ENCODE results near the gene ZNF879.

ZNF879 gene

GRCh38 chr5:179023528-179024189 is at the start of gene ZNF879:
Gene ZNF879, plus strand, starts transcription at chr5:179023804. Its CDS starts 1,201 bp downstream, at chr5:179025005.
- DNase-seq (ENCODE audit: low read depth, low spot score), result peak; percentile 84

GRCh38 chr5:178981381-178981780 is 42.2 kb upstream of the ZNF879 start:
- no peak for DNase-seq (ENCODE audit: low read depth, low spot score)

- DNase-seq (ENCODE audit: low read depth, low spot score), result no peak
Observed at GRCh38 chr5:178982941-178983340, 40.7 kb upstream of the ZNF879 start.

GRCh38 chr5:178983728-178984127 is 39.9 kb upstream of the ZNF879 start:
- no peak for DNase-seq (ENCODE audit: low read depth, low spot score)

- DNase-seq (ENCODE audit: low read depth, low spot score), result no peak
Observed at GRCh38 chr5:178984145-178985072, 39.2 kb upstream of the ZNF879 start.

GRCh38 chr5:178986326-178986960 is 37.2 kb upstream of the ZNF879 start:
- no peak for DNase-seq (ENCODE audit: low read depth, low spot score)

- DNase-seq (ENCODE audit: low read depth, low spot score), result no peak
Observed at GRCh38 chr5:178988436-178989220, 35.0 kb upstream of the ZNF879 start.

- no peak for DNase-seq (ENCODE audit: low read depth, low spot score)
Observed at GRCh38 chr5:178989311-178989710, 34.3 kb upstream of the ZNF879 start.

- no peak for DNase-seq (ENCODE audit: low read depth, low spot score)
Observed at GRCh38 chr5:178990491-178990890, 33.1 kb upstream of the ZNF879 start.

GRCh38 chr5:178991190-178992145 is 32.1 kb upstream of the ZNF879 start:
- DNase-seq (ENCODE audit: low read depth, low spot score), result no peak

GRCh38 chr5:178992291-178992895 is 31.2 kb upstream of the ZNF879 start:
- DNase-seq (ENCODE audit: low read depth, low spot score), result no peak

- no peak for DNase-seq (ENCODE audit: low read depth, low spot score)
Observed at GRCh38 chr5:178993236-178993765, 30.3 kb upstream of the ZNF879 start.

- no peak for DNase-seq (ENCODE audit: low read depth, low spot score)
Observed at GRCh38 chr5:178993955-178994579, 29.5 kb upstream of the ZNF879 start.

GRCh38 chr5:178994580-178995340 is 28.8 kb upstream of the ZNF879 start, which contains the start of gene GRM6:
Gene GRM6, minus strand, starts transcription at chr5:178995320. Its CDS starts 376 bp downstream, at chr5:178994944.
- DNase-seq (ENCODE audit: low read depth, low spot score), result no peak

- DNase-seq (ENCODE audit: low read depth, low spot score), result no peak
Observed at GRCh38 chr5:178995341-178995690, 28.3 kb upstream of the ZNF879 start.

GRCh38 chr5:178996156-178996555 is 27.4 kb upstream of the ZNF879 start:
- DNase-seq (ENCODE audit: low read depth, low spot score), result no peak

GRCh38 chr5:178997191-178997590 is 26.4 kb upstream of the ZNF879 start:
- DNase-seq (ENCODE audit: low read depth, low spot score), result no peak

GRCh38 chr5:178998441-178998840 is 25.2 kb upstream of the ZNF879 start:
- DNase-seq (ENCODE audit: low read depth, low spot score), result no peak
